HepG2 (cell line): ENCODE data around the gene TRAPPC10. TPM values are rescaled to one million over a fixed set of nuclear protein-coding genes. Genes with fewer than 3 reads are reported as not detected.

ENCODE experiments used
- ATAC-seq: fragments of 200-7000 bp; cut with Tn5 transposase; 3 replicates; pipeline ENCODE4 v1.9.1; 2020; ENCODE audit warnings: mild to moderate bottlenecking, moderate library complexity
- BruUV-seq: library from RNA; stranded (reverse); fragments of 400-500 nt; replicated peaks from 2 replicates; lab custom pipeline; 2021; lab: Mats Ljungman, UMichigan
- CTCF ChIA-PET: fragments of 300-600 bp; formaldehyde crosslinking; extraction: SDS; loops from one replicate; lab custom pipeline; 2021; ENCODE audit warnings: low total read pairs, inconsistent platforms, low intra/inter-chr PET ratio; lab: Yijun Ruan, JAX
- POLR2A ChIA-PET: fragments of 350-600 bp; sonication (Branson Sonifier 250); formaldehyde crosslinking; loops from one replicate; lab custom pipeline; 2020; ENCODE audit warnings: antibody characterized with exemption, inconsistent platforms; lab: Yijun Ruan, JAX
- DNase-seq: peaks from one replicate; pipeline ENCODE4 v3.0.0-alpha.2; 2015; ENCODE audit warnings: low spot score
- FAIRE-seq: peaks from 3 replicates; lab custom pipeline; 2011; peaks lifted over from hg19 to GRCh38; lab: Jason Lieb, UNC
- H2AFZ ChIP-seq: one replicate; pipeline ENCODE4 v1.6.1; 2011; ENCODE audit warnings: low read length, inconsistent platforms
- H3K27ac ChIP-seq: fragments of 300-600 bp; 3 replicates; pipeline ENCODE4 v1.8.0; 2011; ENCODE audit warnings: mixed run types, mild to moderate bottlenecking, mixed read lengths, low read length, inconsistent platforms; ENCODE audit not compliant: insufficient read depth; ENCODE audit errors: extremely low read length
- H3K27me3 ChIP-seq, 2 experiments: fragments of 200-600 bp in 1 of 2; 2 replicates in 1 of 2; 3 replicates in 1 of 2; pipeline versions ENCODE4 v1.6.0 to v1.8.0; 2011; ENCODE audit warnings: low read length in 2 of 2, mild to moderate bottlenecking in 2 of 2, moderate library complexity in 2 of 2, inconsistent platforms in 1 of 2; ENCODE audit not compliant: insufficient read depth in 2 of 2, control insufficient read depth in 1 of 2
- H3K36me3 ChIP-seq, 2 experiments: fragments of 200-600 bp in 1 of 2; replicated peaks in 1 of 2; 2 replicates in 1 of 2; 3 replicates in 1 of 2; pipeline versions ENCODE4 v1.5.1 to v1.8.0; 2011; ENCODE audit warnings: low read length in 2 of 2, inconsistent platforms in 1 of 2; ENCODE audit not compliant: insufficient read depth in 2 of 2, control insufficient read depth in 1 of 2
- H3K4me1 ChIP-seq: 2 replicates; pipeline ENCODE4 v1.5.1; 2012; ENCODE audit warnings: low read length, inconsistent platforms; ENCODE audit not compliant: insufficient read depth
- H3K4me2 ChIP-seq: 2 replicates; pipeline ENCODE4 v1.6.0; 2011; ENCODE audit warnings: low read depth, low read length, inconsistent platforms
- H3K4me3 ChIP-seq, 3 experiments: fragments of 200-600 bp in 1 of 3; sonication (generic), shearing (Covaris generic) in 1 of 3; replicated peaks in 1 of 3; 2 replicates each; pipeline ENCODE4 v1.5.1; 2011 to 2016; ENCODE audit warnings: low read length in 3 of 3, inconsistent platforms in 2 of 3, low read depth in 2 of 3, mild to moderate bottlenecking in 2 of 3, control low read depth in 1 of 3, mixed read lengths in 1 of 3; ENCODE audit not compliant: insufficient read depth in 1 of 3
- H3K79me2 ChIP-seq: one replicate; pipeline ENCODE4 v1.6.1; 2011; ENCODE audit warnings: low read length, inconsistent platforms; ENCODE audit not compliant: insufficient read depth
- H3K9ac ChIP-seq: 2 replicates; pipeline ENCODE4 v1.6.0; 2011; ENCODE audit warnings: mild to moderate bottlenecking, low read depth, low read length, inconsistent platforms; ENCODE audit not compliant: insufficient read depth
- H3K9me3 ChIP-seq: 2 replicates; pipeline ENCODE4 v1.5.1; 2012; ENCODE audit warnings: mild to moderate bottlenecking, low read length
- H4K20me1 ChIP-seq: 2 replicates; pipeline ENCODE4 v1.6.0; 2011; ENCODE audit warnings: inconsistent platforms, mild to moderate bottlenecking, low read length, moderate library complexity; ENCODE audit not compliant: insufficient read depth
- ARNTL ChIP-seq: sonication (generic); formaldehyde crosslinking; IDR thresholded peaks from 2 replicates; pipeline ENCODE4 v1.4.0; 2020; ENCODE audit warnings: mild to moderate bottlenecking, missing genetic modification reagents
- KAT7 ChIP-seq: IDR thresholded peaks from 2 replicates; pipeline ENCODE4 v1.6.1; 2018; ENCODE audit warnings: borderline replicate concordance, missing compliant biosample characterization
- KMT2B ChIP-seq: IDR thresholded peaks from 2 replicates; pipeline ENCODE4 v1.6.1; 2016; ENCODE audit warnings: missing genetic modification reagents, missing compliant biosample characterization
- SP5 ChIP-seq: IDR thresholded peaks from 2 replicates; pipeline ENCODE4 v1.6.1; 2016; ENCODE audit warnings: low read depth, borderline replicate concordance
- ZNF691 ChIP-seq: sonication (generic); formaldehyde crosslinking; IDR thresholded peaks from 2 replicates; pipeline ENCODE4 v1.4.0; 2020; ENCODE audit warnings: missing genetic modification reagents, low read depth, mild to moderate bottlenecking, borderline replicate concordance
- WGBS: methylation state at CpG from one replicate; pipeline ENCODE4 v1.1.6; 2017; ENCODE audit warnings: low lambda C conversion rate; 5-methylcytosine and 5-hydroxymethylcytosine counted together
- in situ Hi-C: cut with HindIII; loops from 2 replicates; pipeline ENCODE4 v1.10.0; 2017; ENCODE audit warnings: low pct_unique_long_range_greater_than_20kb; ENCODE audit not compliant: extremely low pct_ligation_motif_present
- intact Hi-C: fragments of 100-400 bp; cut with micrococcal nuclease; formaldehyde crosslinking; loops from one replicate; pipeline ENCODE4 v1.10.0; 2022; ENCODE audit not compliant: unreplicated experiment
- polyA plus RNA-seq, 8 experiments: library from polyadenylated mRNA; depleted of rRNA in 3 of 8; stranded (reverse) in 7 of 8; unstranded in 1 of 8; fragments of >200 nt; fragmentation: Illumina TruSeq in 4 of 8; extraction: Trizol in 4 of 8; gene quantifications; 2 replicates each; pipeline versions ENCODE4 v1.2.1 to v1.2.3, GENCODE V29; 2011 to 2016; ENCODE audit warnings: low read depth in 4 of 8, missing spikeins in 1 of 8, mixed read lengths in 1 of 8; ENCODE audit not compliant: insufficient read depth in 1 of 8
- total RNA-seq, 5 experiments: library from RNA; depleted of rRNA; stranded (reverse); fragments of >200 nt; fragmentation: Illumina TruSeq; extraction: Trizol; gene quantifications; 2 replicates each; pipeline ENCODE4 v1.2.3, GENCODE V29; 2016; ENCODE audit warnings: low read depth in 1 of 5
- TF ChIP-seq, protein P1 (sequence below): IDR thresholded peaks from 2 replicates; pipeline ENCODE4 v1.6.1; 2018; ENCODE audit warnings: missing genetic modification reagents

Gene TRAPPC10
- total and polyA plus RNA-seq, 2 of the 13 experiments (the other 11 are each of a cell fraction or from before 2014, with no cell fraction given): 10.6 to 16.5 TPM

DNA sequence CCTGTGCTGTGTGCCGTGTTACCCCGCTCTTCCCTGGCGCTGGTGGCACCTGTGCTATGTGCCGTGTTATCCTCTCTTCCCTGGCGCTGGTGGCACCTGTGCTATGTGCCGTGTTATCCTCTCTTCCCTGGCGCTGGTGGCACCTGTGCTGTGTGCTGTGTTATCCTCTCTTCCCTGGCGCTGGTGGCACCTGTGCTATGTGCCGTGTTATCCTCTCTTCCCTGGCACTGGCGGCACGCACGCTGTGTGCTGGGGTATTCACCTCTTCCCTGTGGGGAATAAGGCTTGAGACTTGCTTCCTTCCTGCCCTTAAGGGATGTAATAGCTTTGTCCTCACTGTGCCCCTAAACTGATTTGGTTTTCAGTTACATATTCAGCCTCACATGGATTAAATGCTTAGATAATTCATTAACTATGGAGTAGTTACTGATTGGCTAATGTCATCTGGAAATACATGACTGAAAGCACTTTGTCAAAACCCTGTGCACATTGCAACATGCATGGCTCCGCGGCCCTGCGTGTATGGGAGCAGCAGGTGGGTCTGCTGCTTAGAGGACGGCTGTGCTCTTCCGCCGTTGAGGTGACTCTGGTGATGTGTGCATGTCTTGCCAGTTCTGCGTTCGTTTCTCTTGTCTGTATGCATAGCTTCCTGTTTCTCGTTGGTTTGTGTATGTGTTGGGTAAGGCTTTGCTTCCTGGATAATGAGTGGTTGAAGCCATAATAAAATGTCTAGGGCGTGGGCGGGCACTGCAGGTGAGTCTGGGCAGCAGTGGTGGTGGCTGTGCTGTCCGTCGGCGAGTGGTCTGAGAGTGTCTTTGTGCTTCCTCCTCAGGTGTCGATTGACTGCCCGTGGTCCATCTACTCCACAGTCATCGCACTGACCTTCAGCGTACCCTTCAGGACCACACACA lies 77.1 kb downstream of the TRAPPC10 start:
- POLR2A ChIA-PET: no interaction called here
- no peak for TF ChIP-seq ZNF691 (CRISPR knock-in tag)
- no peak for TF ChIP-seq SP5 (CRISPR knock-in tag)
- BruUV-seq: no TSS peak
- no peak overlapping the region for H2AFZ ChIP-seq
- H4K20me1 ChIP-seq: no peaks in the 10 kb centered on the region
- DNase-seq (no peak), FAIRE-seq (no peak), ATAC-seq (no peak)
- in situ Hi-C loops (no loop called here), intact Hi-C loops (no loop called here)
- no peak overlapping the region for H3K27ac ChIP-seq
- no peak overlapping the region for H3K4me3 ChIP-seq
- CTCF ChIA-PET: no interaction called here
- peaks cover 18 to 57% of the 10 kb centered on the region in 2 experiments; a peak in 4 of 5 replicates for H3K36me3 ChIP-seq
- H3K27me3 ChIP-seq: no peaks in the 10 kb centered on the region
- no peaks in the 10 kb centered on the region for H3K4me1 ChIP-seq
- H3K79me2 ChIP-seq: no peaks in the 10 kb centered on the region
- no peak overlapping the region for H3K4me2 ChIP-seq
- H3K9me3 ChIP-seq: no peaks in the 10 kb centered on the region
- 94% methylated on average over 29 of the region's 30 CpGs for WGBS
- H3K9ac ChIP-seq: no peak overlapping the region

GRCh38 chr21:44090325-44090724 lies 78.2 kb downstream of the TRAPPC10 start:
- TF ChIP-seq, protein P1, sequence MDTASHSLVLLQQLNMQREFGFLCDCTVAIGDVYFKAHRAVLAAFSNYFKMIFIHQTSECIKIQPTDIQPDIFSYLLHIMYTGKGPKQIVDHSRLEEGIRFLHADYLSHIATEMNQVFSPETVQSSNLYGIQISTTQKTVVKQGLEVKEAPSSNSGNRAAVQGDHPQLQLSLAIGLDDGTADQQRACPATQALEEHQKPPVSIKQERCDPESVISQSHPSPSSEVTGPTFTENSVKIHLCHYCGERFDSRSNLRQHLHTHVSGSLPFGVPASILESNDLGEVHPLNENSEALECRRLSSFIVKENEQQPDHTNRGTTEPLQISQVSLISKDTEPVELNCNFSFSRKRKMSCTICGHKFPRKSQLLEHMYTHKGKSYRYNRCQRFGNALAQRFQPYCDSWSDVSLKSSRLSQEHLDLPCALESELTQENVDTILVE: no peak
- no peak for TF ChIP-seq ARNTL (CRISPR knock-in tag)
- TF ChIP-seq KMT2B (CRISPR knock-in tag): no peak
- no peak for TF ChIP-seq KAT7 (CRISPR knock-in tag)
- peaks cover 14 to 50% of the 10 kb centered on the region in 2 experiments; a peak in 4 of 5 replicates for H3K36me3 ChIP-seq
- WGBS: 100% methylated on average over 6 of the region's 8 CpGs
- H3K9ac ChIP-seq: no peak overlapping the region
- POLR2A ChIA-PET: no interaction called here
- intact Hi-C loops (no loop called here), in situ Hi-C loops (no loop called here)
- H4K20me1 ChIP-seq: no peaks in the 10 kb centered on the region
- H3K4me1 ChIP-seq: no peaks in the 10 kb centered on the region
- no peak overlapping the region for H3K27ac ChIP-seq
- no peak for FAIRE-seq
- ATAC-seq: no peak
- no peak overlapping the region for H3K4me3 ChIP-seq
- no peak for DNase-seq
- no peaks in the 10 kb centered on the region for H3K9me3 ChIP-seq
- H2AFZ ChIP-seq: no peak overlapping the region
- CTCF ChIA-PET: no interaction called here
- H3K27me3 ChIP-seq: no peaks in the 10 kb centered on the region
- no TSS peak for BruUV-seq
- H3K4me2 ChIP-seq: no peak overlapping the region
- H3K79me2 ChIP-seq: no peaks in the 10 kb centered on the region
